SU-DHL-6 (cell line): ENCODE data around the gene RUBCN.

Experiments
- CTCF ChIP-seq: fragments of 200-600 bp; sonication (generic); IDR thresholded peaks from one replicate; pipeline ENCODE4 v1.5.1; 2017; ENCODE audit warnings: antibody characterized with exemption, mild to moderate bottlenecking, low read length, moderate library complexity; ENCODE audit not compliant: insufficient read depth, poor library complexity, severe bottlenecking
- EZH2phosphoT487 ChIP-seq: fragments of 200-600 bp; sonication (generic), shearing (Covaris generic); conservative IDR thresholded peaks from 2 replicates; pipeline ENCODE4 v1.6.1; 2018; ENCODE audit warnings: mild to moderate bottlenecking, antibody characterized with exemption, low read length, moderate library complexity, mixed read lengths

DNA sequence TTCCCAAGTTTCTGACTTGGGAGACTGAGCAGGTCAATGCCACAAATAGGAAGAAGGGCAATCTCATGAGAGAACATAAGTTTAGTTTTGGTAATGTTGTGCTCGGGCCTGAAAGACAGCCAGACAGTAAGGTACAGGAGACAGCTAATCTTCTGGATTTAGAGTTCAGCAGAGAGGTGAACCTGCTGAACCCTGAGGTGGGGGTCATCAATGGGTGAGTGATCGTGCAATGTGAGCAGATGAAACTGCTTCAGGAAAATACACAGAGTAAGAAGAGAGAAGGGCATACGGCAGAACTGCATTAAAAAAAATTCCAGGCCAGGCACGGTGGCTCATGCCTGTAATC lies 23.3 kb downstream of the RUBCN start:
- TF ChIP-seq CTCF (no peak), EZH2phosphoT487 (no peak)
